HG03175 (cell line): ENCODE results near the gene PDGFD.

Source experiments
- ATAC-seq: cut with Tn5 transposase; IDR thresholded peaks from one replicate; pipeline ENCODE4 v1.9.1; 2021; ENCODE audit warnings: mild to moderate bottlenecking, moderate library complexity; ENCODE audit not compliant: unreplicated experiment

PDGFD gene

GRCh38 chr11:104164028-104164520 lies at the start of gene PDGFD:
Gene PDGFD, minus strand, starts transcription at chr11:104164147.
- peak; percentile 97 for ATAC-seq

GRCh38 chr11:104206936-104207335 lies 43.0 kb upstream of the PDGFD start:
- ATAC-seq: no peak

- no peak for ATAC-seq
These were observed 41.9 kb upstream of the PDGFD start for GRCh38 chr11:104205838-104206237.

- ATAC-seq: no peak
These were observed 36.7 kb upstream of the PDGFD start for GRCh38 chr11:104200688-104201087.

- ATAC-seq: no peak
These were observed 35.1 kb upstream of the PDGFD start for GRCh38 chr11:104199053-104199452.

- ATAC-seq: no peak
These were observed 34.6 kb upstream of the PDGFD start for GRCh38 chr11:104198576-104198975.

- no peak for ATAC-seq
These were observed 27.2 kb upstream of the PDGFD start for GRCh38 chr11:104191124-104191523.

GRCh38 chr11:104183593-104183992 lies 19.6 kb upstream of the PDGFD start:
- no peak for ATAC-seq

GRCh38 chr11:104175769-104176168 lies 11.8 kb upstream of the PDGFD start:
- ATAC-seq: no peak

- ATAC-seq: no peak
These were observed 5.1 kb upstream of the PDGFD start for GRCh38 chr11:104169091-104169490.

GRCh38 chr11:104165014-104165413 lies 1.1 kb upstream of the PDGFD start:
- ATAC-seq: no peak

GRCh38 chr11:104163100-104164027 lies 583 bp downstream of the PDGFD start:
- ATAC-seq: peak; percentile 36

- no peak for ATAC-seq
These were observed 2.0 kb downstream of the PDGFD start for GRCh38 chr11:104161751-104162450.

GRCh38 chr11:104159356-104159755 lies 4.6 kb downstream of the PDGFD start:
- no peak for ATAC-seq

- ATAC-seq: no peak
These were observed 8.6 kb downstream of the PDGFD start for GRCh38 chr11:104155375-104155774.

GRCh38 chr11:104154296-104154695 lies 9.7 kb downstream of the PDGFD start:
- ATAC-seq: no peak

- ATAC-seq: peak; percentile 80
These were observed 10.9 kb downstream of the PDGFD start for GRCh38 chr11:104152941-104153505.

GRCh38 chr11:104151404-104152204 lies 12.3 kb downstream of the PDGFD start:
- ATAC-seq: no peak

- ATAC-seq: no peak
These were observed 15.2 kb downstream of the PDGFD start for GRCh38 chr11:104148706-104149105.

- no peak for ATAC-seq
These were observed 15.9 kb downstream of the PDGFD start for GRCh38 chr11:104148074-104148473.

- ATAC-seq: no peak
These were observed 17.0 kb downstream of the PDGFD start for GRCh38 chr11:104146943-104147342.
